Mesenteric fat pad (tissue), 1 donor: ENCODE measurements around the gene SMIM41. TPM values are rescaled to one million over a fixed set of nuclear protein-coding genes. Genes with fewer than 3 reads are reported as not detected.

Experiments used
- DNase-seq: peaks from one replicate; pipeline ENCODE4 v3.0.0-alpha.2; 2020; ENCODE audit warnings: low spot score
- total RNA-seq: library from RNA; stranded (reverse); fragmentation: NEBNext Ultra II Directional; extraction: Animal tissue kit (Norgen Biotek cat#: 25700); gene quantifications from one replicate; pipeline ENCODE4 v1.2.1, GENCODE V29; 2021
- donor health status: DM: yes; HTN: yes; CAD: no.

SMIM41 gene
- total RNA-seq, 1 donor from 2014 or later, result 0.45 TPM

DNA sequence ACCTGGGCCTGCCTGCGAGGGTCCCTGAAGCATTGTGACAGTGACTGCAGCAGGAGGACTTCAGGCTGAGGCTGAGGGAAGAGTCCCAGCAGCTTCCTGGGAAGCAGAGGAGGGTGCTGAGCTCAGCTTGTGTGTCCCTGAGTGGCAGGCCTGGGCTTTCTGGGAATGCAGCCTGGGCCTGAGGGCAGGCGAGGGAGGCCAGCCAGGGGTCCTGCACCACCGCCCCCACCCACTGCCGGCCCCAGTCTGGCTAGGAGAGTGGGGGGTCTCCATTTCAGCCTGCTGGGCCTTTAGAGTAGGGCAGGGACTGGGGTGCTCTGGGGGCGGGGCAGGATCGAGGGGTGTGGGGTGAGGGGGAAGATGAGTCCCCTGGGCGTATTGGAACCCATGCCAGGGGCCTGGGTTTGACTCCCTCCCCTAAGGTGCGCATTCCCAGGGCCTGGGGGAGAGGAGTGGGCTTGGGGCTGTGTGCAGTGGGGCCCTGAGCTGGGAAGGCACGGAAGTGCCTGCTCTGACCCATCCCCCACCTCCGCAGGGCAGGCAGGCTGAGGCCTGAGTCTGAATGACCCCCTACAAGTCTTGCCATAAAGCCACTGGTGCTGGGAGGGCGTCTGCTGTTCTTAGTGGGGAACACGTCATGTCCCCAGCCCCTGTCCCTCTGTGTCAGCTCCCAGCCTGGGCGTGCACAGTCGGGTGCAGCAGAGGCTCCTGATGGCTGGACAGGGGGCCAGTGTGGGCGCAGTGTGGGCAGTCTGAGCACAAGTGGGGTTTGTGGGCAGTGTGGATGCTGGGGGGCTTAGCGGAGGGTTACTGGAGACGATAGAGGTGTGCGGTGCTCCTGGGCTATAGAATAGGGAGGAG lies 66.0 kb downstream of the SMIM41 start:
- DNase-seq, result no peak

DNA sequence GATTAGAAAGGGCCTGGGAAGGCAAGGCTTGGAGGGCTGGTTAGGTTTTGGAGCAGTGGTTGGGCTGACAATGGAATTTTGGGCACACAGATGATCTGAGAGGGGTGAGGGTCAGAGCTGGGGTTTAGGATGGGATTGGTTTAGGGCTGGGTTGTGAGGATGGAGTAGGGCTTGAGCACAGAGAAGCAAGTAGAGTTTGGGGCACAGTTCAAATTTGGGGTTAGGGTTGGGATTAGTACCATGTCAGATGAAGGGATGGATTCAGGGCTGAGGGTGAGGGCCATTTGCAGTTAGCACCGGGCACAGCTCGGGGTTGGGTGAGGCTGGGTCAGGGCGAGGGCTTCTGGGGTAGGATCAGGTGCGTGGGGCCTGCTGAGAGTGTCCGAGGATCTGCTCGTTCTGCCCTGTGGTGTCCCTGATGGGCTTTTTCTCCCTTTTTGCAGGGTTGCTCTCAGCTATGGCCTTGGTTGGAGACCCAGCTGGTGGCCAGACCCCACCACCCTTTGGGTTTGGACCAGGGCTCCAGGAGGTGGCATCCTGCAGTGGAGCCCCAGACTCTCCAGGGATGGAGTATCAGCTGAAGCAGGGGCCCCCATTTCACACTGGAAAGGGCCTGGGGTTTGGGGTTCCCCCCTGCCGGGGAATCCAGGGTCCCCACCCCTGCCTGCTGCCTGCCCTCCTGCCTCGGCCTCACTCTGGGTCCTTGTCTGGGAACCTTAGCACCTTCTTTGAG lies 66.8 kb downstream of the SMIM41 start:
- no peak for DNase-seq

DNA sequence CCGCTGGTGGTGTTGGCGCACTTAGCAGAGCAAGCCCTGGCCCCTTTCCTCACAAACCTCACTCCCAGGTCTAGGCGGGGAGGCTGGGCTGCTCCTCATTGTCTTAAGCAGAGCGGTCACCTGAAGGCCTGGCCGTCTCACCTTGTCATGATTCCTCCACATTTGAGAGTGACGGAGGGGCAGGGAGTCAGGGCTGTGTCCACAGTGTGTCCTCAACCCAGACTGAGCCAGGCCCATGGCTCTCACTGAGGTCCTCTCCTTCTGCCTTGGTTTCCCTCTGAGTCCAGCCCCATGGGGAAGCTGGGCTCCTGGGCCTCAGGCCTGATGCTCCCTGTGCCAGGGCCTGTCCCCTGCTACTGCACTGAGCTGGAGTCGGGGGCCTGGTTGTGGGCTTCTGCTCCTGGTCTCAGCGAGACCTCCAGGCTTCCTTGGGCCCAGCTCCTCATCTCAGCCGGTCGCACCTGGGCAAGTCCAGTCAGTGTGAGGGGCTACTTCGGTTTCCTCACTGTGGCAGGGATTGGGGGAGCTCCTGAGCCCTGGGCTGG lies 67.4 kb downstream of the SMIM41 start:
- no peak for DNase-seq

DNA sequence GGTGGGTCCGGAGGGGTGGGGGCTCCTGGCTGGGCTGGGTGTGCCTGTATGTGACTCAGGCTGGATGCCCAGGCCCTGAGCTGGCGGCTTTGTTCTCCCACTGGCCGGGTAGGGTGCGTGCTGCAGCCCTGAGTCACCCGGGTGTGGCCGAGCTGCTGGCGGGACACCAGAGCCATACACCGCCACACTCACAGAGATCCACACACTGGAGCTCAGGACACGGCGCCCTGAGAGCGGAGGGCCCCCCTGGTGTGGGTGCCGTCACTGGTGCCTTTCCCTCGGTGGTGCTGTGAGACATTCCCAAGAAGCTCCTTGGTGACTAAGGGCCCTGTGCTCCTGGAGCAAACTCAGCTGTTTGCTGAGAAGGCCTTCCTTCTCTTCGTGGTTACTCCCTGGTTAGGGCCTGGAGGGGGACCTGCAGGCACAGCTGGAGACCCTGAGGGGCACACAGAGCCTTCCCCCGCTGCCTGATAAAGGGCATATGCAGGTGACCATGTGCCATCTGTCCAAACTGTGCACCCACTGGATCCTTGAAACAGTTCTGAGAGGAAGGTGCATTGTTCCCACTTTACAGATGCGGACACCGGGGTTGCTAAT lies 68.0 kb downstream of the SMIM41 start:
- DNase-seq, result peak; percentile 95

DNA sequence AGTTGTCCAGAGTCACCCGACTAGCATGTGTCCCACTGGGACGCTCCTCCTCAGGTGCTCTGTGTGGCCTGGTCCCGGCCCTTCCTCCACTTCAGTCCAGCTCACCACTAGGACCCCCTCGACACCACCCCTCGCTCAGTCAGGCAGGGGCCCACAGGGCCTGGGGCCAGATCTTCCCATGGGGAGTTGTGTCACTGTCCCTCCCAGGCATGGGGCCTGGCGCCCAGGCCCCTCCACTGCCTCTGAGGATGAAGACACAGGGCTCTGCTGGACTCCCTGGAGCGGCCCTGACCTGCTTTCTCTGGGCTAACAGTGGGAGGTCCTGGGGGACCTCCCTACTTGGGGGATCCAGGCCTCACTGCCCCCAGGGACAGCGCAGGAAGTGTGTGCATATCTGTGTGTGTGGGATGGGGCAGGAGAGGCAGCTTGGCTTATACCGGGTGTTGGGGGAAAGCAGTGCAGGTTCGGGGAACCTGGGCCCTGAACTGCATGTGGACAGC lies 68.5 kb downstream of the SMIM41 start:
- DNase-seq, result no peak

DNA sequence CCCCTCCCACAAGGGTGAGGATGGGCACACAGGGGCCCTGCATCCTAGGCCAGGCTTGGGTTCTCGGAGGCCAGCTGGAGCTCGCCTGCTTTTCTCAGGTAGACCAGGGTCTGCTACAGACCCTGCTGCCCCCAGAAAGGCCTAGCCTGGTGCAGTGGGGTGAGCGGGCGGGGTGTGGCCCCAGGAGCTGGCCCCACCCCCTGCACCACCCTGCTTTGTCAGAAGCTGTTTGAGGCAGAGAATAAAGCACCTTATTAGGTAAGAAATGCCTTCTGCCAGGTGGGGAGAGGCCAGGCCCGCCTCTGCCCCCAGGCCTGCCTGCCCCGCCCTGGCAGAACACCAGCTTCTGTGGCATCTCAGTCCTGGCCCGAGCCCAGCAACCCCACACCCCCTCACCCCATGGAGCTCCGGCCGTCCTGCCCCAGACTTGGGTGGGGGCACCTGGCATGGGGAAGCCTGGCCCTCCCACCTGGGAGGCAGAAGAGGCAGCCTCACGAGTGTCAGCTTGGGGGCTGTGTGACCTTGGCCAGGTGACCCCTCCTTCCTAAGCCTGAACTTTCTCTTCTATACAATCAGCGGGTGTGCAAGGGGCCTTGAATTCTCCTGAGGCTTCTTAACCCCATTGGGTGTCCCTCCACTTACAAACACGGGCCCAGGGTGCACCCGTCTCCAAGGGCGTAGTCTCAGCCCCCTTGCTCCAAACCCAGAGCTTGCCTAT lies 69.1 kb downstream of the SMIM41 start:
- no peak for DNase-seq

DNA sequence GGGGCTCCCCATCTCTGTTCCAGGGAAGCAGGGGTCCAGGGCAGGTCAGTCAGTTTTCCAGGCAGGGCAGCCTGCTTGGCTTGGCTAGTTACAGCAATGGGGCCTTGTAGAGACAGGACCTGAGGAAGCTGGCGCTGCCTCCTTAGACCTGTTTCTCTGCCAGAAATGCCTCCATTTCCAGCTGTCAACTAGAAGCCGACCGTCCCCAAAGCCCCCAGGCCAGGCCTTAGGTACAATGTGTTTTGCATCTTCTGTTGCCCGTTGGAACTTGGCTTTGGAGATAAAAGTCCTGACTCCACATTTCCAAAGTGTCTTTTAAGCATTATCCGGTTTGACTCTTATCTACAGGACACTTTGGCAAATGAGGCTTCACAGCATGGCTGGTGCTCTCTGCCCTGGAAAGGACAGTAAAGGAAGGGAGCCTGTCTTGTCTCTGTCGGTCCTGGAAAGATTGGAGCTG lies 69.7 kb downstream of the SMIM41 start:
- DNase-seq, result no peak

DNA sequence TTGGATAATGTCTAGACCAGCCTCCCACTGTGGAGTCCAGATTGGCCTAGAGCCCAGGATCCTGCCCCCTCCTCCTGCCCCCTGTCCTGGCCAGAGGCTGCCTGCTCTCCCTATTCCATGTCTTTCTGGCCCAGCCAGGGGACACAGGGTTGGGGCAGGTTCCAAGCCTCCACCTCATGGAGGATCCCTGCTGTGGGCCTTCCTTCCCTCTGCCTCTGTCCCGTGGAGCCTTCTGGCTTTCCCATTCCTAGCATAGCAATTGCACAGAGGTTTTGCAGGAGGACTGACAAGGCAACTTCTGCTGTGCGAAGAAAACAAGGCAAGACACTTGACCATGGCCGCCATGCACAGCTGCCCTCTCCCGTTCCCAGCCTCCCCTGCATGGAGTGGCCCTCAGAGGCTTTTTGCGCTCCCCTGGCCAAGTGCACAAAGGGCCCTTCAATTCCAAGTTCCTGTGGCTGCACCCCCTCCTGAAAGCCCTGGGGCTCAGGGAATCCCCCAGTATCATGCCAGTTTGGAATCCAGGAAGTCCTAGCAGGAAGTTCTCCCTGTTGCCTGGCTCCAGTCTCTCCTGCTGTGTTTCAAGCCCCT lies 70.2 kb downstream of the SMIM41 start:
- DNase-seq, result no peak

DNA sequence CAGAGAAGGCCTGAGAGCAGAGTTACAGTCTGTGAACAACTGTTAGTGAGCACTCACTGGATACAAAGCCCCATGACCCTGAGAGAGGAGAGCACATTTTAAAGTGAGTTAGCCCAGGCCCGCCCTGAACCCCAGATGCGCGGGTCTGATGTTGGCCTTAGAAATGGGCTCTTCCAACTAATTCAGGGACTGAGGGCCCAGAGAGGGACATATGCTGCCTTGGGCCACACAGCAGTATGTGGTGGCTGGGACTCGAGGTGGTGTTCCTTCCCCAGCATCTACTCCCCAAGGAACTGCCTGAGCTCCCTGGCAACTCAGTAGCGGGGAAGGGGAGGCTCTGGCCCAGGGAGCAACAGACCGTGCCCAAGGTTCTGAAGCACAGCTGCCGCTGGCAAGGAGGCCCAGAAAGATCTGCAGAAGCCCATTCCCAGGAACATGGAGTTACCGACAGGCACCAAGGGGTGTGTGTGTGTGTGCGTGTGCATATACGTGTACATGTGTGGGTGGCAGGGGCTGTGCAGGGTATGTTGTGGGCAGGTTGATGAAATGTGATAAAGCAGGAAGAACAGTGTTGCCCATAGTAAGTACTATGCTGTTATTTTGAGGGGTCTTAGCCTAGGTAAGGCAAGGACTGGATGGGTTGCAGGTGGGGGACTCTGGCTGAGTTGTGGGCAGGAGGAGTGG lies 71.8 kb downstream of the SMIM41 start:
- no peak for DNase-seq

DNA sequence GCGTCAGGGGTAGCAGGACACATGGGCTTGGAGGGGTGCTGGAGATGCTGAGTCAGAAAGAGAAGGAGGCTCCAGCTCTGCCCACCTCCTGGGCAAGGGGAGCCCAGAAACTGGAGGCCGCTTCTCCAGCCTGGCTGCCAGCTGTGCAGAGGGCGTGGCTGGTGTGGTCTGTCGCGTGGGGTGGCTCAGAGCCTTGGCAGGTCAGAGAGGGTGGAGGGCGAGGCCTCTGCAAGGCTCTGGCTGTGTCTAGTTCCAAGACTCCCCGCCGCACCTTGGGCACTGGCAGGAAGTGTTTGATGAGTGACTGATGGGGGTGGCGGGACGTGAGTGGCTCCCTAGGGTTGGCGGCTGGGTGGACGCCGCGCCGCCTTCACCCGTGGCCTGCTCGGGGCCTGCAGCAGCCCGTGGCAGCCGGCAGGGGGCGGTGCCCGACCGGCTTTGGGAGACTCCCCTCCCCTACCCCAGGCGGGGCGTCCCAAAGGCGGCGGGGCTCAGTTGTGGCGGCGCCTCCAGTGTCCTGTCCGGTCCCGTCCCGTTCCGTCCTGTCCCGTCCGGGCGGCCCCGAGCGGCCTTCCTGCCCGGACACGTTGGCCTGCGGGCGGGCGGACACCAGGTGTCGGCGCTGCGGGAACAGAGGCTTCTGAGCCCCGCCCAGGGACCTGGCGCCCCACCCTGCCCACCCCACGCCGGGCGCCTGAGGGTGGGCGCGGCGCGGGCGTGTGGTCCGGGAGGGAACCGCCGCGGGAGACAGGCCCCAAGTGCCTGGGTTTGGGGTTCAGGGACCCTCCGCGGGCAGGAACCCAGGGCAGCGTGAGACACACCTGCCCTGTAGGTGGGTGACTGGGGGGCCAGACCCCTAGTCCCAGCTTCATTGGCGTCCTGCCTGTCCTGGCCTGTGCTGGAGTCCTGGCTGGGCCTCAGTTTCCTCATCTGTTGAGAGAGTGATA lies 72.6 kb downstream of the SMIM41 start:
- no peak for DNase-seq

DNA sequence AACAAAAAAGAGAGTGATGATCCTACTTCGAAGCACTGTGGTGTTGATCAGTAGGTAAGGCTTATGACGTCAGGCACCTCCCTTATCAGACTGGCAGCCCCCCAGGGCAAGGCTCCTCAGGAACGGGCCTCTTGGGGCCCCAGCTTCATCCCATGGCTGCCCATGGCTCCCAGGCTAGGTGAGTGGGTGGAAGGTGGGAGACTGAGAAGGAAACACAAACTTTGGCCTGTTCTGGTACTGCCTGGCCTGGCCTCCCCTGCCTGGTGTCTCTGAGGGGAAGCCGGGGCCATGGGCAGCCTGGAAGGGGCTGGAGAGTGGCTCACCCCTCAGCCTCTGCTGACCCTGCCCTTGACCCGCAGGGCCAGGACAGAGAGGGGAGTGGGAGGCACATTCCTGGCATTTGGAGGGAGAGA lies 73.4 kb downstream of the SMIM41 start:
- no peak for DNase-seq

DNA sequence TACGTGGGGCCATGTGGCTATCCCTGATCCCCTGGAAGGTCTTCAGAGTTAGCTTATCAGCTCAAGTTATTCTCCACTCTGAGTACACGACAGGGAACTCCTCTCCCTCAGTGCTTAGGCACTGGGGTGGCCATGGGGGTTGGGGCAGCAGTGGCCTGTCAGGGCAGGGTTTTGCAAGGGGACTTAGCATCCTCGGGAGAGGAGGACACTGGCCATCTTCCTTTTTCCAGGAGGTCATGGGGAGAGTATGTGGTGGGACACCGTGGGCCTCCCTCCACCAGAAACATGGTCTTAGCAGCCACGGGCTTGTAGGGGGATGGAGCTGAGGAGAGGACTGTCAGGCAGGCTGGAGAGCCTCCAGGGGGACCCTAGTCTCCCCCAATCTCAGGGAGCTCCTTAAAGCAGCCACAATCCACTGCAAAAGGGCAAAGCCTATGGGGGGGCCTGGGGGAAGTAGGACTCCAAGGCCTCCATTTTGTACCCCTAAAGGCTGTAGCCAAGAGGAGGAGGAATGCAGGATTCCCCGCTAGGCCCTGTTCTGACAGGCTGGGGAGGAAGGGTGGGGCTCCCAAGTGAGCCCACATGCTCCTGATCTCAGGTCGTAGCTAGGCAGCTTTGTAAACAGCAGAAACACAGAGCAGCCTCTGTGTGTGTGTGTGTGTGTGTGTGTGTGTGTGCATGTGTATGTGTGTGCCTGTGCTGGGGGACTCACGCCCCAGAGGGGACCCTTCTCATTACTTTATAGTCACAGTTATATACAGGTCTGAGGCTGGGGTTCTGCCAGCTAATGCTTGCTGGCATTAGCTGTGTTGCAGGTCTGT lies 75.8 kb downstream of the SMIM41 start:
- no peak for DNase-seq

DNA sequence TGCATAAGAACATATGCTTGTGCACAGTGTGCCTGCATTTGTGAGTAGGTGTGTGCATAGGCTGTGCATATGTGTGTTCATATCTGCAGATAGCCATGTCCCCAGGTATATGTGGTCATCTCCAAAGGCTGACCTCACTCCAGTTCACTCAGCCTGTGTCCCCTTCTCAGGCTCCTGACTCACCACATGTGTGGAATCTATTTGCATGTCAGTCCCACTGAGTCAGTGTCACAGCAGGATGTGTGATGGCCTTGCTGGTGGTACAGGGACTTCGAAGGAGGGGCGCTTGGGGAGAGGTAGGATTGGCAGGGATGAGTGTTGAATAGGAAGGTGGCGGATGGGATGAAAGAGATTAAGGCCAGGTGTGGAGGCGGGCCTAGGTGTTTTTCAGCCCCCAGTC lies 76.8 kb downstream of the SMIM41 start:
- no peak for DNase-seq

DNA sequence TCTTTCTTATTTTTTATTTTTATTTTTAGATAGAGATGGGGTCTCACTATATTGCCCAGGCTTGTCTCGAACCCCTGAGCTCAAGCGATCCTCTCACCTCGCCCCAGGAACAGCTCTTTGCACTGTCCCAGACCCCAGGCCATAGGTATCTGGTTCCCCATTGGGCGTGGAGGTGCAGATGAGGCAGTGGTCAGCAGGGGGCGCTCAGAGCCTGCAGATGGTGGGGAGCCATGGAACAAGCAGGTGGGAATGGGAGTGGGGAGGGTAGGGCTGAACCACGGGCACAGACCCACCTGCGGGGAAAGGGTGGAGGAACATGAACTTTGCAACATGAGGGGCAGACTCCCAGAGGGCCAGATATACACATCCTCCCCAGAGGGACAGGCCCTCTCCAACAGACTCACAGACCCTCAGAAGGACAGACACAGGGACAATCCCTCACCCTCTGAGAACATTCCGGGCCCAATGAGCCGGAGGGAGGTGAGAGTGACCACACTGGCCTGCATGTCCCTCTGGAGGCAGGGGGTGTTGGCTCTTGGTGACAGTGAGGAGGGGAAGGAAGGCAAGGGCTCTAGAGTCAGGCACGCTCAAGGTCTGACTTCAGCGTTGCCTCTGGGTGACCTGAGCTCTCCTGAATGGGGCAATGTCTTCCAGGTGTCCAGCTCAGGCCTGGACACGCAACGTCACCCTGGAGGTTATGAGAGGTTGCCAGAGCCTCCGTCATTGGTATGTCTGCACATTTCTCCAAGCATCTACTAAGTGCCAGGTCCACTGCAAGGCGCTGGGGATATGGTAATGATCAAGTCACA lies 77.5 kb downstream of the SMIM41 start:
- DNase-seq, result no peak

DNA sequence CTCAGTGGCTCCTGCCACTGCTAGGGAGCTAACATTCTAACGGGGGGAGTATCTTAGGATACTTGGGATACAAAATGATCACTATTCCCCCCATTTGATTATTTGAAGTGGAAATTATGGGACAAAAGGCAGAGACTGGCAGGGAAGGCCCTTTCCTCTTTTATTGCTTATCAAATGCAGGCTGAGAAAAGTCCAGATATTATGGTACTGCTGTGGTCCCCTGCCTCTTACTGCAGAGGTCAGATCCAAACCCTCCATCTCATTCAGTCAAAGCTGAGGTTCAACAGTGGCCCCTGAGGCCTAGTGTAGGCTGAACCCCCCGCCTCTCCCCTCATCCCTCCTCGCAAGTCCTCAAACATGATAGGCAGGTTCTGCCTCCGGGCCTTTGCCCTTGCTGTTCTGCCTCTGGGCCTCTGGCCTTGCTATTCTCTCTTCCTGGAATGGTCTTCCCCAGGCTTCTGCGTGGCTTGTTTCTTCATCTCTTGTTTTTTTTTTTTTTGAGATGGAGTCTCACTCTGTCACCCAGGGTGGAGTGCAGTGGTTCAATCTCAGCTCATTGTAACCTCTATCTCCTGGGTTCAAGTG lies 78.2 kb downstream of the SMIM41 start:
- DNase-seq, result no peak
